HepG2 (cell line): ENCODE data around the gene ATRIP. TPM values are rescaled to one million over a fixed set of nuclear protein-coding genes. Genes with fewer than 3 reads are reported as not detected.

Experiments
- ATAC-seq: fragments of 200-7000 bp; cut with Tn5 transposase; 3 replicates; pipeline ENCODE4 v1.9.1; 2020; ENCODE audit warnings: mild to moderate bottlenecking, moderate library complexity
- BruUV-seq: library from RNA; stranded (reverse); fragments of 400-500 nt; replicated peaks from 2 replicates; lab custom pipeline; 2021; lab: Mats Ljungman, UMichigan
- CTCF ChIA-PET: fragments of 300-600 bp; formaldehyde crosslinking; extraction: SDS; loops from one replicate; lab custom pipeline; 2021; ENCODE audit warnings: low total read pairs, inconsistent platforms, low intra/inter-chr PET ratio; lab: Yijun Ruan, JAX
- POLR2A ChIA-PET: fragments of 350-600 bp; sonication (Branson Sonifier 250); formaldehyde crosslinking; loops from one replicate; lab custom pipeline; 2020; ENCODE audit warnings: antibody characterized with exemption, inconsistent platforms; lab: Yijun Ruan, JAX
- DNase-seq: peaks from one replicate; pipeline ENCODE4 v3.0.0-alpha.2; 2015; ENCODE audit warnings: low spot score
- FAIRE-seq: peaks from 3 replicates; lab custom pipeline; 2011; peaks lifted over from hg19 to GRCh38; lab: Jason Lieb, UNC
- H2AFZ ChIP-seq: one replicate; pipeline ENCODE4 v1.6.1; 2011; ENCODE audit warnings: low read length, inconsistent platforms
- H3K27ac ChIP-seq: fragments of 300-600 bp; 3 replicates; pipeline ENCODE4 v1.8.0; 2011; ENCODE audit warnings: mixed run types, mild to moderate bottlenecking, mixed read lengths, low read length, inconsistent platforms; ENCODE audit not compliant: insufficient read depth; ENCODE audit errors: extremely low read length
- H3K27me3 ChIP-seq, 2 experiments: fragments of 200-600 bp in 1 of 2; 2 replicates in 1 of 2; 3 replicates in 1 of 2; pipeline versions ENCODE4 v1.6.0 to v1.8.0; 2011; ENCODE audit warnings: low read length in 2 of 2, mild to moderate bottlenecking in 2 of 2, moderate library complexity in 2 of 2, inconsistent platforms in 1 of 2; ENCODE audit not compliant: insufficient read depth in 2 of 2, control insufficient read depth in 1 of 2
- H3K36me3 ChIP-seq, 2 experiments: fragments of 200-600 bp in 1 of 2; replicated peaks in 1 of 2; 2 replicates in 1 of 2; 3 replicates in 1 of 2; pipeline versions ENCODE4 v1.5.1 to v1.8.0; 2011; ENCODE audit warnings: low read length in 2 of 2, inconsistent platforms in 1 of 2; ENCODE audit not compliant: insufficient read depth in 2 of 2, control insufficient read depth in 1 of 2
- H3K4me1 ChIP-seq: 2 replicates; pipeline ENCODE4 v1.5.1; 2012; ENCODE audit warnings: low read length, inconsistent platforms; ENCODE audit not compliant: insufficient read depth
- H3K4me2 ChIP-seq: 2 replicates; pipeline ENCODE4 v1.6.0; 2011; ENCODE audit warnings: low read depth, low read length, inconsistent platforms
- H3K4me3 ChIP-seq, 3 experiments: fragments of 200-600 bp in 1 of 3; sonication (generic), shearing (Covaris generic) in 1 of 3; replicated peaks in 1 of 3; 2 replicates each; pipeline ENCODE4 v1.5.1; 2011 to 2016; ENCODE audit warnings: low read length in 3 of 3, inconsistent platforms in 2 of 3, low read depth in 2 of 3, mild to moderate bottlenecking in 2 of 3, control low read depth in 1 of 3, mixed read lengths in 1 of 3; ENCODE audit not compliant: insufficient read depth in 1 of 3
- H3K79me2 ChIP-seq: one replicate; pipeline ENCODE4 v1.6.1; 2011; ENCODE audit warnings: low read length, inconsistent platforms; ENCODE audit not compliant: insufficient read depth
- H3K9ac ChIP-seq: 2 replicates; pipeline ENCODE4 v1.6.0; 2011; ENCODE audit warnings: mild to moderate bottlenecking, low read depth, low read length, inconsistent platforms; ENCODE audit not compliant: insufficient read depth
- H3K9me3 ChIP-seq: 2 replicates; pipeline ENCODE4 v1.5.1; 2012; ENCODE audit warnings: mild to moderate bottlenecking, low read length
- H4K20me1 ChIP-seq: 2 replicates; pipeline ENCODE4 v1.6.0; 2011; ENCODE audit warnings: inconsistent platforms, mild to moderate bottlenecking, low read length, moderate library complexity; ENCODE audit not compliant: insufficient read depth
- IRF2 ChIP-seq: IDR thresholded peaks from 2 replicates; pipeline ENCODE4 v1.6.1; 2018; ENCODE audit warnings: missing genetic modification reagents, missing compliant biosample characterization
- MAZ ChIP-seq, 2 experiments: sonication (generic) in 1 of 2; formaldehyde crosslinking in 1 of 2; IDR thresholded peaks; 2 replicates each; pipeline versions ENCODE4 v1.5.0 to v1.6.1; 2012 to 2020; ENCODE audit warnings: low read depth in 2 of 2, mild to moderate bottlenecking in 2 of 2, borderline replicate concordance in 1 of 2, improper control_type of control experiment in 1 of 2, low read length in 1 of 2, missing genetic modification reagents in 1 of 2, moderate library complexity in 1 of 2
- MXI1 ChIP-seq: IDR thresholded peaks from 3 replicates; pipeline ENCODE4 v1.6.1; 2012; ENCODE audit warnings: low read depth, low read length, inconsistent platforms, borderline replicate concordance
- NCOA5 ChIP-seq: sonication (generic); formaldehyde crosslinking; IDR thresholded peaks from 2 replicates; pipeline ENCODE4 v1.4.0; 2020; ENCODE audit warnings: missing genetic modification reagents
- NFYC ChIP-seq: IDR thresholded peaks from 2 replicates; pipeline ENCODE4 v1.6.1; 2016; ENCODE audit warnings: missing genetic modification reagents, missing compliant biosample characterization
- NONO ChIP-seq, 2 experiments: fragments of 450-650 bp in 1 of 2; sonication (generic) in 1 of 2; formaldehyde crosslinking in 1 of 2; IDR thresholded peaks in 1 of 2; conservative IDR thresholded peaks in 1 of 2; 2 replicates each; pipeline versions ENCODE4 v1.6.1 to v1.8.0; 2017 to 2022; ENCODE audit warnings: mild to moderate bottlenecking in 1 of 2, missing genetic modification reagents in 1 of 2, moderate library complexity in 1 of 2
- PAWR ChIP-seq: sonication (generic); formaldehyde crosslinking; IDR thresholded peaks from 2 replicates; pipeline ENCODE4 v1.4.0; 2020; ENCODE audit warnings: missing genetic modification reagents, mild to moderate bottlenecking, borderline replicate concordance
- SALL1 ChIP-seq: sonication (generic); formaldehyde crosslinking; IDR thresholded peaks from 2 replicates; pipeline ENCODE4 v1.8.0; 2022; ENCODE audit warnings: mild to moderate bottlenecking, missing genetic modification reagents
- SAP130 ChIP-seq: IDR thresholded peaks from 2 replicates; pipeline ENCODE4 v1.6.1; 2016; ENCODE audit warnings: low read depth
- SCMH1 ChIP-seq: sonication (generic); formaldehyde crosslinking; IDR thresholded peaks from 2 replicates; pipeline ENCODE4 v1.9.0; 2021; ENCODE audit warnings: missing genetic modification reagents, mild to moderate bottlenecking, borderline replicate concordance
- SMC3 ChIP-seq: IDR thresholded peaks from 2 replicates; pipeline ENCODE4 v1.6.1; 2011; ENCODE audit warnings: low read length, improper control_type of control experiment
- SSRP1 ChIP-seq: IDR thresholded peaks from 2 replicates; pipeline ENCODE4 v1.6.1; 2016; ENCODE audit warnings: control low read depth
- STAT5B ChIP-seq: sonication (generic); formaldehyde crosslinking; IDR thresholded peaks from 2 replicates; pipeline ENCODE4 v1.4.0; 2020; ENCODE audit warnings: missing genetic modification reagents
- XBP1 ChIP-seq: sonication (generic); formaldehyde crosslinking; IDR thresholded peaks from 2 replicates; pipeline ENCODE4 v1.5.0; 2020; ENCODE audit warnings: missing genetic modification reagents
- ZBTB7B ChIP-seq: sonication (generic); formaldehyde crosslinking; IDR thresholded peaks from 2 replicates; pipeline ENCODE4 v1.4.0; 2020; ENCODE audit warnings: missing genetic modification reagents
- ZNF331 ChIP-seq: sonication (generic); formaldehyde crosslinking; IDR thresholded peaks from 2 replicates; pipeline ENCODE4 v1.4.0; 2020; ENCODE audit warnings: missing genetic modification reagents
- ZSCAN9 ChIP-seq: IDR thresholded peaks from 2 replicates; pipeline ENCODE4 v1.6.1; 2016; ENCODE audit warnings: borderline replicate concordance
- WGBS: methylation state at CpG from one replicate; pipeline ENCODE4 v1.1.6; 2017; ENCODE audit warnings: low lambda C conversion rate; 5-methylcytosine and 5-hydroxymethylcytosine counted together
- in situ Hi-C: cut with HindIII; loops from 2 replicates; pipeline ENCODE4 v1.10.0; 2017; ENCODE audit warnings: low pct_unique_long_range_greater_than_20kb; ENCODE audit not compliant: extremely low pct_ligation_motif_present
- intact Hi-C: fragments of 100-400 bp; cut with micrococcal nuclease; formaldehyde crosslinking; loops from one replicate; pipeline ENCODE4 v1.10.0; 2022; ENCODE audit not compliant: unreplicated experiment
- polyA plus RNA-seq, 8 experiments: library from polyadenylated mRNA; depleted of rRNA in 3 of 8; stranded (reverse) in 7 of 8; unstranded in 1 of 8; fragments of >200 nt; fragmentation: Illumina TruSeq in 4 of 8; extraction: Trizol in 4 of 8; gene quantifications; 2 replicates each; pipeline versions ENCODE4 v1.2.1 to v1.2.3, GENCODE V29; 2011 to 2016; ENCODE audit warnings: low read depth in 4 of 8, missing spikeins in 1 of 8, mixed read lengths in 1 of 8; ENCODE audit not compliant: insufficient read depth in 1 of 8
- total RNA-seq, 5 experiments: library from RNA; depleted of rRNA; stranded (reverse); fragments of >200 nt; fragmentation: Illumina TruSeq; extraction: Trizol; gene quantifications; 2 replicates each; pipeline ENCODE4 v1.2.3, GENCODE V29; 2016; ENCODE audit warnings: low read depth in 1 of 5
- TF ChIP-seq, protein P1 (sequence below): sonication (generic); formaldehyde crosslinking; IDR thresholded peaks from 2 replicates; pipeline ENCODE4 v1.4.0; 2020; ENCODE audit warnings: missing genetic modification reagents, mild to moderate bottlenecking, borderline replicate concordance
- TF ChIP-seq, protein P2 (sequence below): IDR thresholded peaks from 2 replicates; pipeline ENCODE4 v1.6.1; 2016; ENCODE audit warnings: mild to moderate bottlenecking

ATRIP gene
- total and polyA plus RNA-seq, 2 of the 13 experiments (the other 11 are each of a cell fraction or from before 2014, with no cell fraction given): 5.1 to 12.5 TPM

DNA sequence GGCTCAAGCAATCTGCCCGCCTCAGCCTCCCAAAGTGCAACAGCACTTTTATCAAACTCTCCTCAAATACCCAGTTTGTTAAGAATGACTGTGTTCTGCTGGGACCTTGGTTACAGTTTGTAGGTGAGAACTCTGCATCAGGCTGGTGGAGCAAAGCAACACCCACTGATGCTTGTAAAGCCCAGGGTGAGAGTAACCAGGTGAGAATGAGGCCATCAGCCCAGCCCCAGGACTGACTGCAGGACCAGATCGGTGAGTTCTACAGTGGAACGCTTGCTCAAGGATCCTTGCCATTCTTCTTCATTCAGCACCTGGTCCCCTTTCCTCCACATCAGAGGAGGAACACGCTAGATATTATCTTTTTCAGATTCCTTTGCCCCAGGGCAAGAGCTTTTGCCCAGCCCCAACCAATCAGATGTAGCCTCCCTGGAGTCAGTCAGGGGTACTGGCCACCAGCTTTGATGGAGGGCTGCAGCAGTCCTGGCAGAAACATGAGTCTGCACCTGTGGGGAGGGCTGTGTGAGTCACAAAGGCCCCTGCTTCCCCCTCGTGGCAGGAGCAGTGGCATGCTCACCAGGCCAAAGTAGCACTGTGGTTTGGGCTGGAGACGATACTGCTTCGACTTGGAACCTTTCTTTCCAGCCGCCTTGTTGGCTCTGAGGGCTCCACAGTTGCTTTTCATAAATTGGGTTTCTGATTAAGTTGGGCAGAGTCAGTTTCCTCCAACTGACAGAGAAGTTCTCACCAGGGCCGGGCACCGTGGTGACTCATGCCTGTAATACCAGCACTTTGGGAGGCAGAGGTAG lies 60.9 kb downstream of the ATRIP start:
- BruUV-seq: no TSS peak
- WGBS: 36% methylated on average over 7 of the region's 10 CpGs
- H3K4me3 ChIP-seq: peak overlapping the region in 1 of 3 experiments; percentile 25; a peak in 1 of 6 replicates
- DNase-seq: peak; percentile 74
- intact Hi-C loops: loop anchor here (1.0 to 5.0 kb wide), 4 partner anchors 35 to 235 kb away; no protein-coding TSS in a partner anchor
- ChIA-PET CTCF (interaction anchor here (1.8 to 2.6 kb wide), 2 partner anchors 42 to 234 kb away, joined by 8 to 39 read pairs; a partner anchor contains a TSS), POLR2A (interaction anchor here (1.0 to 2.7 kb wide), 6 partner anchors 34 to 107 kb away, joined by 3 to 20 read pairs (median 4); partner anchors contain the start of genes ATRIP, CCDC51 and TMA7)
- H3K27ac ChIP-seq: no peak overlapping the region
- no peaks in the 10 kb centered on the region for H3K36me3 ChIP-seq
- in situ Hi-C loops: no loop called here
- no peak overlapping the region for H2AFZ ChIP-seq
- peak; percentile 86 for ATAC-seq
- peak overlapping the region; percentile 67 for H3K4me2 ChIP-seq
- no peaks in the 10 kb centered on the region for H3K79me2 ChIP-seq
- peaks cover 0 to 8% of the 10 kb centered on the region in 2 experiments; a peak in 2 of 5 replicates for H3K27me3 ChIP-seq
- FAIRE-seq: peak; percentile 79
- H3K9me3 ChIP-seq: no peaks in the 10 kb centered on the region
- H3K9ac ChIP-seq: peak overlapping the region; percentile 42; the same call in 1 of the 2 replicates
- peaks cover 46% of the 10 kb centered on the region for H3K4me1 ChIP-seq
- H4K20me1 ChIP-seq: no peaks in the 10 kb centered on the region
- TF ChIP-seq PAWR (CRISPR knock-in tag): no peak
- no peak for TF ChIP-seq STAT5B (CRISPR knock-in tag)
- peak; percentile 91 for TF ChIP-seq SMC3
- TF ChIP-seq NCOA5 (CRISPR knock-in tag): no peak
- no peak for TF ChIP-seq XBP1 (CRISPR knock-in tag)
- peak; percentile 56; the same call in 1 of the 3 replicates for TF ChIP-seq MXI1
- 0 out of 2 replicates have a peak, but pooled peaks have one; percentile 24 for TF ChIP-seq MAZ (IDR thresholded peaks at IDR 0.05; ENCODE audit: borderline replicate concordance, low read depth, low read length)
- no peak for TF ChIP-seq MAZ (CRISPR knock-in tag; IDR thresholded peaks at IDR 0.05; ENCODE audit: low read depth)
- peak; percentile 56; the same call in 1 of the 2 replicates for TF ChIP-seq ZNF331
- TF ChIP-seq NFYC (CRISPR knock-in tag): 0 out of 2 replicates have a peak, but pooled peaks have one; percentile 40
- TF ChIP-seq SAP130: peak; percentile 70
- TF ChIP-seq ZSCAN9 (CRISPR knock-in tag): peak; percentile 31; the same call in 1 of the 2 replicates
- TF ChIP-seq NONO (IDR thresholded peaks at IDR 0.05): no peak
- no peak for TF ChIP-seq NONO (CRISPR knock-in tag; conservative IDR thresholded peaks at IDR 0.05)
- TF ChIP-seq, protein P1, sequence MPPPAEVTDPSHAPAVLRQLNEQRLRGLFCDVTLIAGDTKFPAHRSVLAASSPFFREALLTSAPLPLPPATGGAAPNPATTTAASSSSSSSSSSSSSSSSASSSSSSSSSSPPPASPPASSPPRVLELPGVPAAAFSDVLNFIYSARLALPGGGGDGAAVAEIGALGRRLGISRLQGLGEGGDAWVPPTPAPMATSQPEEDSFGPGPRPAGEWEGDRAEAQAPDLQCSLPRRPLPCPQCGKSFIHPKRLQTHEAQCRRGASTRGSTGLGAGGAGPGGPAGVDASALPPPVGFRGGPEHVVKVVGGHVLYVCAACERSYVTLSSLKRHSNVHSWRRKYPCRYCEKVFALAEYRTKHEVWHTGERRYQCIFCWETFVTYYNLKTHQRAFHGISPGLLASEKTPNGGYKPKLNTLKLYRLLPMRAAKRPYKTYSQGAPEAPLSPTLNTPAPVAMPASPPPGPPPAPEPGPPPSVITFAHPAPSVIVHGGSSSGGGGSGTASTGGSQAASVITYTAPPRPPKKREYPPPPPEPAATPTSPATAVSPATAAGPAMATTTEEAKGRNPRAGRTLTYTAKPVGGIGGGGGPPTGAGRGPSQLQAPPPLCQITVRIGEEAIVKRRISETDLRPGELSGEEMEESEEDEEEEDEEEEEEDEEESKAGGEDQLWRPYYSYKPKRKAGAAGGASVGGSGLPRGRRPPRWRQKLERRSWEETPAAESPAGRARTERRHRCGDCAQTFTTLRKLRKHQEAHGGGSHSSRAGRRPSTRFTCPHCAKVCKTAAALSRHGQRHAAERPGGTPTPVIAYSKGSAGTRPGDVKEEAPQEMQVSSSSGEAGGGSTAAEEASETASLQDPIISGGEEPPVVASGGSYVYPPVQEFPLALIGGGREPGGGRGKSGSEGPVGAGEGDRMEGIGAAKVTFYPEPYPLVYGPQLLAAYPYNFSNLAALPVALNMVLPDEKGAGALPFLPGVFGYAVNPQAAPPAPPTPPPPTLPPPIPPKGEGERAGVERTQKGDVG (CRISPR knock-in tag): 0 out of 2 replicates have a peak, but pooled peaks have one; percentile 60
- TF ChIP-seq SALL1: peak; percentile 53; the same call in 1 of the 2 replicates
- TF ChIP-seq, protein P2, sequence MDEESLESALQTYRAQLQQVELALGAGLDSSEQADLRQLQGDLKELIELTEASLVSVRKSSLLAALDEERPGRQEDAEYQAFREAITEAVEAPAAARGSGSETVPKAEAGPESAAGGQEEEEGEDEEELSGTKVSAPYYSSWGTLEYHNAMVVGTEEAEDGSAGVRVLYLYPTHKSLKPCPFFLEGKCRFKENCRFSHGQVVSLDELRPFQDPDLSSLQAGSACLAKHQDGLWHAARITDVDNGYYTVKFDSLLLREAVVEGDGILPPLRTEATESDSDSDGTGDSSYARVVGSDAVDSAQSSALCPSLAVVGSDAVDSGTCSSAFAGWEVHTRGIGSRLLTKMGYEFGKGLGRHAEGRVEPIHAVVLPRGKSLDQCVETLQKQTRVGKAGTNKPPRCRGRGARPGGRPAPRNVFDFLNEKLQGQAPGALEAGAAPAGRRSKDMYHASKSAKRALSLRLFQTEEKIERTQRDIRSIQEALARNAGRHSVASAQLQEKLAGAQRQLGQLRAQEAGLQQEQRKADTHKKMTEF: 0 out of 2 replicates have a peak, but pooled peaks have one; percentile 33
- peak; percentile 66; the same call in 1 of the 2 replicates for TF ChIP-seq SSRP1 (CRISPR knock-in tag)
- no peak for TF ChIP-seq SCMH1
- TF ChIP-seq ZBTB7B (CRISPR knock-in tag): no peak
- TF ChIP-seq IRF2 (CRISPR knock-in tag): peak; percentile 64
